ENCODE results near the gene LHB. TPM values are rescaled to one million over a fixed set of nuclear protein-coding genes. Genes with fewer than 3 reads are reported as not detected.
"Not testable (repeated sequence)": the region's sequence is repeated elsewhere in the genome, so short reads cannot be mapped to it uniquely, and the experiment has no call there.

Gene LHB
- total and polyA plus RNA-seq, 7 donors: 0.32 TPM; not detected in 6

- DNase-seq; H3K27me3 ChIP-seq (ENCODE audit: insufficient read depth in 3 of 3, low read length in 2 of 3); ATAC-seq; H3K36me3 ChIP-seq (ENCODE audit: insufficient read depth in 1 of 2, low read depth in 1 of 2); H3K9me3 ChIP-seq; H3K27ac ChIP-seq; H3K4me1 ChIP-seq; intact Hi-C loops (cut with DNase I); H3K4me3 ChIP-seq: not testable (repeated sequence)
- WGBS, 3 donors: 86 to 92% (median 92%) methylated on average over 5 to 7 of the region's 8 CpGs
Measured at GRCh38 chr19:49038111-49038510, 21.2 kb upstream of the LHB start.

- DNase-seq; H3K27ac ChIP-seq; H3K4me1 ChIP-seq; H3K4me3 ChIP-seq; intact Hi-C loops (cut with DNase I); H3K36me3 ChIP-seq (ENCODE audit: insufficient read depth in 1 of 2, low read depth in 1 of 2); H3K27me3 ChIP-seq (ENCODE audit: insufficient read depth in 3 of 3, low read length in 2 of 3); H3K9me3 ChIP-seq: not testable (repeated sequence)
- TF ChIP-seq CTCF (IDR thresholded peaks at IDR 0.05): peak; percentile 39
- WGBS, 3 donors: 50 to 51% (median 51%) methylated on average over 17 to 18 of the region's 18 CpGs
- ATAC-seq: peak in 3 of 4 donors; percentile 30 to 57 (median 57)
Measured at GRCh38 chr19:49036815-49037214, 19.9 kb upstream of the LHB start, which contains the start of gene CGB1. Gene CGB1 (minus strand): TSS chr19:49036895. CDS start chr19:49036711, 184 bp downstream.

GRCh38 chr19:49031642-49032301 is 14.9 kb upstream of the LHB start, which contains the start of gene CGB2:
Gene CGB2 (plus strand): TSS chr19:49031890. CDS start chr19:49032096, 206 bp downstream.
- TF ChIP-seq CTCF (IDR thresholded peaks at IDR 0.05): peak; percentile 27
- intact Hi-C loops (cut with DNase I); DNase-seq; H3K27me3 ChIP-seq (ENCODE audit: insufficient read depth in 3 of 3, low read length in 2 of 3); H3K4me3 ChIP-seq; H3K36me3 ChIP-seq (ENCODE audit: insufficient read depth in 1 of 2, low read depth in 1 of 2); H3K4me1 ChIP-seq; H3K9me3 ChIP-seq; H3K27ac ChIP-seq: not testable (repeated sequence)
- WGBS, 3 donors: 19 to 21% (median 21%) methylated on average over 27 to 28 of the region's 28 CpGs
- peak in 3 of 4 donors; percentile 19 to 52 (median 40) for ATAC-seq

- ATAC-seq; H3K4me3 ChIP-seq; H3K36me3 ChIP-seq (ENCODE audit: insufficient read depth in 1 of 2, low read depth in 1 of 2); H3K27ac ChIP-seq; DNase-seq; intact Hi-C loops (cut with DNase I); H3K27me3 ChIP-seq (ENCODE audit: insufficient read depth in 3 of 3, low read length in 2 of 3); H3K9me3 ChIP-seq; H3K4me1 ChIP-seq: not testable (repeated sequence)
- WGBS, 3 donors: 79 to 94% (median 93%) methylated on average over 2 to 6 of the region's 8 CpGs
Measured at GRCh38 chr19:49030323-49030722, 13.4 kb upstream of the LHB start.

GRCh38 chr19:49029749-49030148 is 12.9 kb upstream of the LHB start:
- ATAC-seq; H3K4me3 ChIP-seq; H3K9me3 ChIP-seq; H3K27ac ChIP-seq; H3K36me3 ChIP-seq (ENCODE audit: insufficient read depth in 1 of 2, low read depth in 1 of 2); H3K27me3 ChIP-seq (ENCODE audit: insufficient read depth in 3 of 3, low read length in 2 of 3); H3K4me1 ChIP-seq; intact Hi-C loops (cut with DNase I); DNase-seq: not testable (repeated sequence)
- WGBS, 3 donors: 80 to 91% (median 86%) methylated on average over 7 to 14 of the region's 14 CpGs

GRCh38 chr19:49028686-49029085 is 11.8 kb upstream of the LHB start:
- ATAC-seq; H3K27me3 ChIP-seq (ENCODE audit: insufficient read depth in 3 of 3, low read length in 2 of 3); DNase-seq; H3K27ac ChIP-seq; H3K4me1 ChIP-seq; H3K36me3 ChIP-seq (ENCODE audit: insufficient read depth in 1 of 2, low read depth in 1 of 2); H3K9me3 ChIP-seq; H3K4me3 ChIP-seq; intact Hi-C loops (cut with DNase I): not testable (repeated sequence)
- 74 to 90% (median 80%) methylated on average over 2 to 9 of the region's 9 CpGs for WGBS, 3 donors

- H3K4me3 ChIP-seq; H3K36me3 ChIP-seq (ENCODE audit: insufficient read depth in 1 of 2, low read depth in 1 of 2); H3K4me1 ChIP-seq; H3K9me3 ChIP-seq; H3K27me3 ChIP-seq (ENCODE audit: insufficient read depth in 3 of 3, low read length in 2 of 3); intact Hi-C loops (cut with DNase I); H3K27ac ChIP-seq; ATAC-seq; DNase-seq: not testable (repeated sequence)
- WGBS, 3 donors: 80 to 84% (median 82%) methylated on average over 23 of the region's 23 CpGs
Measured at GRCh38 chr19:49025599-49025998, 8.7 kb upstream of the LHB start.

- H3K4me3 ChIP-seq; DNase-seq; H3K27ac ChIP-seq; intact Hi-C loops (cut with DNase I); H3K27me3 ChIP-seq (ENCODE audit: insufficient read depth in 3 of 3, low read length in 2 of 3); H3K4me1 ChIP-seq; H3K36me3 ChIP-seq (ENCODE audit: insufficient read depth in 1 of 2, low read depth in 1 of 2); ATAC-seq; H3K9me3 ChIP-seq: not testable (repeated sequence)
- 76 to 89% (median 80%) methylated on average over 2 to 4 of the region's 6 CpGs for WGBS, 3 donors
Measured at GRCh38 chr19:49025088-49025487, 8.2 kb upstream of the LHB start.

GRCh38 chr19:49024233-49024632 is 7.3 kb upstream of the LHB start, which contains the start of gene CGB3:
Gene CGB3 (minus strand): TSS chr19:49024333. CDS start chr19:49023971, 362 bp downstream.
- 54 to 73% (median 62%) methylated on average over 7 to 13 of the region's 15 CpGs for WGBS, 3 donors

More at GRCh38 chr19:49024233-49024632, 7.3 kb upstream of the LHB start, which contains the start of gene CGB3:
- ATAC-seq; H3K36me3 ChIP-seq (ENCODE audit: insufficient read depth in 1 of 2, low read depth in 1 of 2); H3K9me3 ChIP-seq; H3K4me1 ChIP-seq; DNase-seq; intact Hi-C loops (cut with DNase I); H3K27ac ChIP-seq; H3K27me3 ChIP-seq (ENCODE audit: insufficient read depth in 3 of 3, low read length in 2 of 3); H3K4me3 ChIP-seq: not testable (repeated sequence)

All from psoas muscle (tissue), 8 donors.